CD4-positive, alpha-beta T cell treated with Interleukin-15 for 1 hour (primary cell): ENCODE measurements around the gene ST7.

Experiments
- DNase-seq: peaks from one replicate; pipeline ENCODE4 v3.0.0-alpha.2; 2020

The ST7 gene

DNA sequence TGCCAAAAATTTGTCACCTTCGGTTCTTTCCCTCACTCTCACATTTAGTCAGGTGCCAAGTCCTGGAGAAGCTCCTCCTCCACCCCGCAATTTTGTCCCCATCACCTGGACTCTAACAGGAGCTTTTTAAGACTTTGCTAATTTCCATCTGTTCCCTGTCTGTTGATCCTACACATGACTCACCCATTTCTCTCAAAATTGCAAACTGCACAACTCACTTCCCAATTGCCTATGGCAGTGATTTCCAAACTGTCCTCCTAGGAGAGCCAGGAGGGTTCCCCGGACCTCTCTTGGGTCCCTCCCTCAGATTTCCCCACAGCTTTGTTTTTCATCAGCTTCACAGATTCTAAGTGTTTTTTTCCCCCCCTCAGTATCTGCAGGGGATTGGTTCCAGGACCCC, 249.2 kb downstream of the ST7 start:
- no peak for DNase-seq

- no peak for DNase-seq
Observed at GRCh38 chr7:117203205-117203604, 249.9 kb downstream of the ST7 start.

- no peak for DNase-seq
Observed at GRCh38 chr7:117205873-117206272, 252.6 kb downstream of the ST7 start.

GRCh38 chr7:117208257-117208656, 255.0 kb downstream of the ST7 start:
- no peak for DNase-seq

DNA sequence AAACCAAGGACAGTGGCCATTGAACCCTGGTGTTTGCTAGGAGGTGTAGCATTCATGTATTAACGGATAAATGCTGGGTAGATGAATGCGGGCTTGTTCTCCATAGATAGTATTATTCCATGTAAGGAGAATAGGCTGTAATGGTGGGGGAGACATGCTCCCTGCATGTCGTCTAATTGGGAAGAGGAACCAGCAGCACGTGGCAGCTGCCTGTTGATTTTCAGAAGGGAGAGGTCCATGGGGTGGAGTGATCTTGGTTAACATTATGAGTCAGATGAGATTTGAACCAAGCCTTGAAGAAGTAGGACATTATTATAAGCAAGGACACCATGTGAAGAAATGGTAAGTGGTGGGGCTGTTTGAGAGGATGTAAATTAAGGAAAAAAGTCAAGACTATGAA, 257.1 kb downstream of the ST7 start:
- no peak for DNase-seq

DNA sequence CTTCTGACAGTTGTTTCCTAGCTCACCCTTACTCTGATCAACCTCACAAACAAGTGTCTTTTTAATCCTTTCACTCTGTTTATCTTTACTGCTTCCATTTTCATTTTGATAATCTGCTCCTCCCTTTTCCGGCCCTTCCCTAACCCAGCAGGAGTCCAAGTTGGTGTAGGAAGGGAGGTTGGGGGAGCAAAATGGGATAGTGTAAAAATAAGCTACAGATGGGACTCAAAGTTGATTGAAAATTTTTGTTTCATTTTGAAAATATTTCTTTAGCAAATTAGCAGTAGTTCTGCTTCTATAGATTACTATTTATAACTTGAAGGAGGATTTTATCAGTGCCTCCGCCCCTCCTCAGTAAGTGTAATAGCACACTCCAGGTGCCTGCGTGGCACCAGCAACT, 257.6 kb downstream of the ST7 start:
- no peak for DNase-seq

DNA sequence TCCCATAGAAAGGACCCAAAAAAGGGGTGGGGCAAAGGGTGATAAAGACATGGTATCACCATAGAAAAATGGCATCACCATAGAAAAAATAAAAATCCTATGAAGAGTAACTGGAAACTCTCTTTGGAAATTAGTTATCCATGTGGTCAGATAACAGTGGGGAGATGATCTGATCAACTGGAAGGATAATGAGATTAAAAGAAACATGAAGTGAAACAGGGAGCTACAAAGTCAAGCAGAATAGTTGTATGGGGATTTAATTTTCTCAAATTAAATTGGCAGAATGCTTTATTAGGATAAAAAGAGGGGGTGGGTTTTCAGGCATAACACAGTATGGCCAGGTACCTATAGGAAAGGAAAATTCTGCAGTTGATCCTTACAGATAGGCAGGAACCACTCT, 258.3 kb downstream of the ST7 start:
- DNase-seq: no peak

GRCh38 chr7:117212969-117213877, 259.9 kb downstream of the ST7 start:
- DNase-seq: peak; percentile 21

DNA sequence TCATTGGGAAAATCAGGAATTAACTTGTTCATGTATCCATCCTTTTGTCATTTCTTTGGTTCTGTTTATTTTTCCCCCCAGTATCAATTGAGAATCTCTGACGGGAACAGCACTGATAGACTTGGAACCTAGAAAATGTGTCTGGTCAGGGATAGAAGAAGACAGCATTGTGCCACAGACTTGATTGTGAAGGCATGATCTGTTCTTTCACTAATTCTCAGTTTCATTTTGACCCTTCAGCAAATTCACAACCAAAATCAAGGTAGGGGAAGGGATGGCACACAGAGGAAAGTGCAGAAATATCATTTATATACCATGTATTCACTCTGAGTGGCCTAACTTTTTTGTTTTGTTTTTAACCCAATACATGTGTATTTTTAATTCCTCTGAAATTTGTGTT, 262.7 kb downstream of the ST7 start:
- DNase-seq: no peak

- DNase-seq: no peak
Observed at GRCh38 chr7:117216436-117217069, 263.3 kb downstream of the ST7 start.

DNA sequence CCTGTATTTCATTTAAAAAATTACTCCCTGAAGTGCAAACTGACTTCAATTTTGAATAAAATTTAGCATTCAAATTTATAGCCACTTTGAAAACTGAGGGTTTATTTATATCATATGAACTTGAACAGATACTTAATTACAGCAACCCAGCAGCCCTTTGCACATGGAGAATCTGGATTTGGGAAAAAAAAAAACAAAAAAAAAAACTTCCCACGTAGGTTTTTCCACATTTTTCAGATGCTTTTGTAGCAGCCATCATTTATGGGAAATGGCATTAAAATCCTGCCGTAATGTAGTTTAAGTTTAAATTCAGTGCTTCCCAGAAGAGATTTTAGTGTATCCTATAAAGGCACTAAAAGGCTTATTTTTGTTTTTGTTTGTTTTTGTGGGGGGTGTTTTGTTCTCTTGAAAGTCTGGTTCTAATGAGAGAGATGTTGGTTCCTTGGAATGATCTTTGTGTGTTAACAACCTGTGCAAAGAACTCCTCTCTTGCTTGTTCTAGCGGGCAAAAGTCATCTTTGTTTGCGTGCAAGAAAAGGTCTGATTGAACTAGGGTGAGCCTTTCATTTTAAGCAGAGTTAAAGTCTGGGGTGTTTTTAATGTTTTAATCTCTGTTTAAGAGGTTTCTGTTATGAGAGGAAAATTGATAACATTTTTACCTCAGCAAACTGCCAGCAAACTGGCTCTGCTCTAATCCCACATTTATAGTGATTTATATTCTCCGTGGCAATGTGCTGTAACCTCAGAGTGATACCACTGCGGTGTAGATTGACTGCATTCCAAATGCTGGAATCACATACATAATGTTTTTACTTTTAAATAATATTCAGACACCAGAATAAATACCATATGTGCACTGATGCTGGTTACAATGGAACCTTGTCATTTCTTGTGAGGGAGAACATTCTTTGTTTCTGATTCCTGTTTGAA, 264.1 kb downstream of the ST7 start:
- no peak for DNase-seq

- DNase-seq: no peak
Observed at GRCh38 chr7:117218700-117219099, 265.4 kb downstream of the ST7 start.

GRCh38 chr7:117219485-117219884, 266.2 kb downstream of the ST7 start:
- DNase-seq: no peak

DNA sequence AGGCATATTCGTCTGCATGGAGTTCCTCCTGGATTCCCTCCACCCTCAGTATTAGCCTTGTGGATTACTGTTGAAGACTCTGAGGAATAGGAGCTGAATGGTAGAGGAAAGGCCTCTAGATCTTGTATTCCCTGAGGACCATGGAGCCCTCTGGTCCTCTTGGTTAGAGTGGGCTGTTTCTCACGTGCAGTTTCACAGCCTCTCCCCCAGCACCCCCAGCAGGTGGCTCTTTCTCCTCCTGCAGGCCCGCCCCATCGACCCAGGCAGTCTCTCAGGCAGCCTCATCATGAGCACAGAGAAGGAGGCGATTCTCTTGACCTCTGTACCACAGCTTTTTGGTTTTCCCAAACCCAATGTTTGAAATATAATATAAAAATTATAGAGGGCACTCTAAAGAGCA, 267.5 kb downstream of the ST7 start:
- no peak for DNase-seq

DNA sequence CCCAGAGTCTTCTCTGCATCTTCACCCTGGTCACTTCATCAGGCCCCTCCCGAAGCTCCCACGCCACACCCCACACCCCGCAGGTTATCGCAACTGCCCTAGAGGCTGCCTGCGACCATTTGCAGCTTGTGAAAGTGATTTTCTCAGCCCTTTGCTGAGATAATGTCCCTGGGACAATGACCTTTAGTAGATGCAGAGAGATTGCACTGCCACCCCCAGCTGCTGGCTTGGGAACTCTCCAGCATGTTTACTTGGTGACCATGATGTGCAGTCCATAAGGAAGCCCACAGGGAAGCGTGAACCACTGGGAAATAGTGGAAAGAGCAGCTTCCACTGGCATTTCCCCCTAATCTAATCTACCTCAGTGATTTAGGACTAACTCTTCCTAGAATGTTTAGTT, 272.2 kb downstream of the ST7 start:
- no peak for DNase-seq

- no peak for DNase-seq
Observed at GRCh38 chr7:117227091-117227490, 273.8 kb downstream of the ST7 start.

GRCh38 chr7:117229350-117229749, 276.0 kb downstream of the ST7 start:
- no peak for DNase-seq

DNA sequence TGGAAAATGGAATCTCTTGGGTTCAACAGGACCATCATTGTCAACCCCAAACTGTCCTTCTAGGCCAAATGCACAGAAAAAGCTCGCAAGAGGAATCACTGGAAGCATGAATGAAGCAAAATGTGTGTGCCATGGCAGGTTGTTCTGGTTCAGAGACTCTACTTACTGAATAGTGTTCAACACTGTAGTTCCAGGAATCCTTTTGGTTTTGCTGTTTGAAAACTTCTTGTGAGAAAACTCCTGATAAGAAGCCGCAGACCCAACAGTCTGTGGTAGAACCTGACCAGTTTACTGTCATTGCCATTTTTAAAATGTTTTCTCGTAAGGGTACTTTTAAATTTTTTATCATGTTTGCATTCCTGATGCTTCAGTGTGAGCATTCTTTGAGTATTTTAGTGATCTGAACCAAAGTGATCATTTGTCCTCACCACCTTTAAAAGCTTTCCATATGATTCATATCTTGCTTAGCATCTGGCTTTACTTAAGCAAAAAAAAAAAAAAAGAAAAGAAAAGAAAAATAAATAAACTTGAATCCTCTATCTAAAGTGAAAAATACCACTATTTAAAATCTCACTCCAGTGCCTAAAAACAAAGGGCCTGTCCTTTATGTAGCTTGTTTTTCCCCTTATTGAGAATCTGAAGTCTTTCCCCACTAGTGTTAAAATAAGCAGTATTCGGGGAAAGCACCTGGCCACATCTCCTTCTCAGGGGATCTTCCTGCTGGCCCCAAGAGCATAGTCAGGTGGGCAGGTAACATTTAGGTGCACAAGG, 277.2 kb downstream of the ST7 start:
- DNase-seq: no peak

DNA sequence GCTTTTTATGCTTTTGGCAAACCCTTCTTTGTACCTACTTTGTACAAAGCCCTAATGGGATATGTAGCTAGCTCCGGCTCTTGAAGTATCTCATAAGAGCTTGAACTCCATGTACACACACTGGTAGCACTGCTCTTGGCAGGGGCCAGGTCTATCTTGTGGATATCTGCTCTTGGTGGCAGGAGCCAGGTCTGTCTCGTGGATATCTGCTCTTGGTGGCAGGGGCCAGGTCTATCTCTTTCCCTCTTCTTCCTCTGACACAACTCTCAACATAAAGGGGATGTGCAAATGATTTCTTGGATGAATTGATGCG, 277.7 kb downstream of the ST7 start:
- no peak for DNase-seq

DNA sequence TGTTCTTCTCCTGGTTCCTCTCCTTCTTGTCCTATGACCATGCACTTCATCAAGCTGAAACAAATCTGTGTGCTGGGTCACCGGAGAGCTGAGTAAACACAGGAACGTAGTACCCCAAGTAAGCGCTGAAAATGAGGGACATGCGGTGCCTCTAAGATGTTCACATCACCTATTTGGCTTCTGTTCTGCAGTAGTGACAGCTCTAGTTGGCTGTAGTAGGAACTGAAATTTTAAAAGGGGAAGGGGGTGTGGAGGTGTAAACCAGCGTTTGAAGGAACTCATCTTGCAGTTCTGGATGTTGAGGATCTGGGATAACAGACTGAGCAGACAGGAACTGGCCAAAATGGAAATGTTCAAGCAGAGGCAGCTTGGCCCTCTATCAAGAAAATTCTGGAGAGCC, 284.3 kb downstream of the ST7 start:
- DNase-seq: no peak

DNA sequence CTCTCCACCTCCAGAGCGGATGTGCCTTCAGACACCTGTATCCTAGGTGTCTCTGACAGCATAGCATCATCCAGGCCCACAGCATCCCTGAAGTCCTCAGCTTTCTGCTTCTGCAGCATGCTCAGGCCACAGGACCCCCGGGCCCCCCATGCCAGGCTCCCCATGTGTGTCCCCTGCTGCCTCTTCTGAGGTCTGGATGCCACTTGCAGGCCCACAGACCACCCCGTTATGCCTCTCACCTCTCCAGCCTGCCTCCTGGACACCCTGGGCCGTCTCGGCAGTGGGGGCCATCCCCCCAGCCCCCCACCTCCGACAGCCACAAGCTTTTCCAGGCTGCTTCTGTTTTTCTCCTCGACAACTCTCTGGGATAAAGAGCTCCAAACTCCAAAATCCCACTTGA, 285.2 kb downstream of the ST7 start:
- DNase-seq: no peak

GRCh38 chr7:117238937-117239336, 285.6 kb downstream of the ST7 start:
- no peak for DNase-seq

GRCh38 chr7:117241088-117241487, 287.8 kb downstream of the ST7 start:
- no peak for DNase-seq
